ENCODE data around the gene TLE5. TPM values are rescaled to one million over a fixed set of nuclear protein-coding genes. Genes with fewer than 3 reads are reported as not detected.
A peak's percentile ranks its signal among the peaks of the same experiment; 100 is the strongest.

Gene TLE5
- polyA plus RNA-seq, 3 donors, result 27.5 to 309 (median 34.4) TPM

- peaks cover 10 to 17% of the 10 kb centered on the region in 2 donors for H3K36me3 Mint-ChIP-seq
- TF ChIP-seq, protein P1, sequence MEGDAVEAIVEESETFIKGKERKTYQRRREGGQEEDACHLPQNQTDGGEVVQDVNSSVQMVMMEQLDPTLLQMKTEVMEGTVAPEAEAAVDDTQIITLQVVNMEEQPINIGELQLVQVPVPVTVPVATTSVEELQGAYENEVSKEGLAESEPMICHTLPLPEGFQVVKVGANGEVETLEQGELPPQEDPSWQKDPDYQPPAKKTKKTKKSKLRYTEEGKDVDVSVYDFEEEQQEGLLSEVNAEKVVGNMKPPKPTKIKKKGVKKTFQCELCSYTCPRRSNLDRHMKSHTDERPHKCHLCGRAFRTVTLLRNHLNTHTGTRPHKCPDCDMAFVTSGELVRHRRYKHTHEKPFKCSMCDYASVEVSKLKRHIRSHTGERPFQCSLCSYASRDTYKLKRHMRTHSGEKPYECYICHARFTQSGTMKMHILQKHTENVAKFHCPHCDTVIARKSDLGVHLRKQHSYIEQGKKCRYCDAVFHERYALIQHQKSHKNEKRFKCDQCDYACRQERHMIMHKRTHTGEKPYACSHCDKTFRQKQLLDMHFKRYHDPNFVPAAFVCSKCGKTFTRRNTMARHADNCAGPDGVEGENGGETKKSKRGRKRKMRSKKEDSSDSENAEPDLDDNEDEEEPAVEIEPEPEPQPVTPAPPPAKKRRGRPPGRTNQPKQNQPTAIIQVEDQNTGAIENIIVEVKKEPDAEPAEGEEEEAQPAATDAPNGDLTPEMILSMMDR (IDR thresholded peaks at IDR 0.05), result no peak
- 100% methylated on average over 1 of the region's 3 CpGs for WGBS (ENCODE audit: insufficient coverage)
Measured at GRCh38 chr19:3049089-3049488, 13.2 kb downstream of the TLE5 start.

DNA sequence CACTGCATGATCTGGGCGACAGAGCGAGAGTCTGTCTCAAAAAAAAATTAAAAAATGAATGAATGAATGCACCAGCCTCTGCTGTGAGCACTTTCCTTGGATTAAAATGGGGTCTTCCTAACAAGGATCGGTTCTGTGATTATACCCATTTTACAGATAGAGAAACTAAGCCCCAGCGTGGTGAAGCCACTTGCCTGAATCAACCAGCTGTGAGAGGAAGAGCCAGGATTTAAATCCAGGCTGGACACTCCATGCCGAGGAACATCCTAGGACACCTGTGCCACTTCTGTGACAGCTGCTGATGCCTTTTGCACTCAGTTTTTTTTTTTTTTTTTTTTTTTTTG is 14.1 kb downstream of the TLE5 start:
- TF ChIP-seq, protein P1 (IDR thresholded peaks at IDR 0.05), result no peak
- intact Hi-C loops (cut with micrococcal nuclease), result no loop called here
- Histone ChIP-seq H3K27ac (ENCODE audit: low read depth in 1 of 2, low read length in 2 of 2) (no peak overlapping the region), H2AFZ (ENCODE audit: insufficient read depth, low read depth, low read length, poor library complexity, severe bottlenecking) (no peak overlapping the region), H3K4me2 (replicated peaks; ENCODE audit: extremely low read depth, low read length, poor library complexity, severe bottlenecking) (peak overlapping the region; percentile 66), H3K9me3 (replicated peaks in 1 of 2; ENCODE audit: control insufficient read depth in 1 of 2, insufficient read depth in 1 of 2, low read length in 2 of 2) (no peaks in the 10 kb centered on the region), H3K9ac (ENCODE audit: insufficient read depth, low read length, poor library complexity, severe bottlenecking) (no peak overlapping the region), H3K79me2 (ENCODE audit: insufficient read depth, low read length) (no peaks in the 10 kb centered on the region), H3K4me3 (replicated peaks in 1 of 3; ENCODE audit: low read depth in 2 of 3, low read length in 3 of 3) (peak overlapping the region in 1 of 3 experiments; percentile 48), H3K27me3 (ENCODE audit: control insufficient read depth in 2 of 2, insufficient read depth in 2 of 2, low read length in 2 of 2) (peaks cover 10 to 34% of the 10 kb centered on the region in 2 donors), H4K20me1 (ENCODE audit: insufficient read depth, low read length) (peaks cover 6% of the 10 kb centered on the region), H3K4me1 (ENCODE audit: control insufficient read depth in 1 of 2, insufficient read depth in 2 of 2, low read length in 2 of 2) (peaks cover 6 to 11% of the 10 kb centered on the region in 2 donors), H3K36me3 (replicated peaks in 1 of 2; ENCODE audit: control insufficient read depth in 1 of 2, insufficient read depth in 2 of 2, low read length in 2 of 2) (peaks cover 0 to 1% of the 10 kb centered on the region in 2 donors)
- Mint-ChIP-seq H3K4me1 (peaks cover 5% of the 10 kb centered on the region), H3K27ac (no peak overlapping the region), H3K9me3 (peaks cover 0 to 11% (median 3%) of the 10 kb centered on the region in 7 donors), H3K27me3 (ENCODE audit: low read depth in 3 of 3) (peaks cover 35 to 67% (median 41%) of the 10 kb centered on the region in 3 donors), H3K4me3 (peak overlapping the region; percentile 68 to 89), H3K36me3 (peaks cover 4 to 9% of the 10 kb centered on the region in 2 donors)
- WGBS (ENCODE audit: insufficient coverage), result 81% methylated on average over 4 of the region's 5 CpGs
- DNase-seq, result no peak

More at GRCh38 chr19:3049089-3049488, 13.2 kb downstream of the TLE5 start:
- H3K27ac ChIP-seq (ENCODE audit: low read depth in 1 of 2, low read length in 2 of 2), result no peak overlapping the region
- H3K4me3 ChIP-seq (replicated peaks in 1 of 3; ENCODE audit: low read depth in 2 of 3, low read length in 3 of 3), result no peak overlapping the region
- H3K4me3 Mint-ChIP-seq, result peak overlapping the region in 1 of 2 donors; percentile 44
- no peak overlapping the region for H3K4me2 ChIP-seq (replicated peaks; ENCODE audit: extremely low read depth, low read length, poor library complexity, severe bottlenecking)
- H3K9me3 ChIP-seq (replicated peaks in 1 of 2; ENCODE audit: control insufficient read depth in 1 of 2, insufficient read depth in 1 of 2, low read length in 2 of 2), result no peaks in the 10 kb centered on the region
- peaks cover 5% of the 10 kb centered on the region for H3K4me1 Mint-ChIP-seq
- peaks cover 2 to 4% of the 10 kb centered on the region in 2 donors for H3K36me3 ChIP-seq (replicated peaks in 1 of 2; ENCODE audit: control insufficient read depth in 1 of 2, insufficient read depth in 2 of 2, low read length in 2 of 2)
- peaks cover 6 to 11% of the 10 kb centered on the region in 2 donors for H3K4me1 ChIP-seq (ENCODE audit: control insufficient read depth in 1 of 2, insufficient read depth in 2 of 2, low read length in 2 of 2)
- no peak for DNase-seq
- peaks cover 33 to 58% (median 34%) of the 10 kb centered on the region in 3 donors for H3K27me3 Mint-ChIP-seq (ENCODE audit: low read depth in 3 of 3)
- peak overlapping the region in 1 of 7 donors; percentile 8 for H3K27ac Mint-ChIP-seq
- H3K9ac ChIP-seq (ENCODE audit: insufficient read depth, low read length, poor library complexity, severe bottlenecking), result no peak overlapping the region
- no peak overlapping the region for H2AFZ ChIP-seq (ENCODE audit: insufficient read depth, low read depth, low read length, poor library complexity, severe bottlenecking)
- H3K79me2 ChIP-seq (ENCODE audit: insufficient read depth, low read length), result no peaks in the 10 kb centered on the region
- intact Hi-C loops (cut with micrococcal nuclease), result no loop called here
- peaks cover 0 to 9% (median 3%) of the 10 kb centered on the region in 7 donors for H3K9me3 Mint-ChIP-seq
- H4K20me1 ChIP-seq (ENCODE audit: insufficient read depth, low read length), result peaks cover 14% of the 10 kb centered on the region
- peaks cover 10 to 34% of the 10 kb centered on the region in 2 donors for H3K27me3 ChIP-seq (ENCODE audit: control insufficient read depth in 2 of 2, insufficient read depth in 2 of 2, low read length in 2 of 2)
